NCI-H2196 (cell line): Measurements from ENCODE around the gene CATSPER3.
A peak's percentile ranks its signal among the peaks of the same experiment; 100 is the strongest.

Experiments used
- DNase-seq: peaks from one replicate; lab custom pipeline; 2025; ENCODE audit not compliant: unreplicated experiment; lab: John Stamatoyannopoulos, UW

The CATSPER3 gene

DNA sequence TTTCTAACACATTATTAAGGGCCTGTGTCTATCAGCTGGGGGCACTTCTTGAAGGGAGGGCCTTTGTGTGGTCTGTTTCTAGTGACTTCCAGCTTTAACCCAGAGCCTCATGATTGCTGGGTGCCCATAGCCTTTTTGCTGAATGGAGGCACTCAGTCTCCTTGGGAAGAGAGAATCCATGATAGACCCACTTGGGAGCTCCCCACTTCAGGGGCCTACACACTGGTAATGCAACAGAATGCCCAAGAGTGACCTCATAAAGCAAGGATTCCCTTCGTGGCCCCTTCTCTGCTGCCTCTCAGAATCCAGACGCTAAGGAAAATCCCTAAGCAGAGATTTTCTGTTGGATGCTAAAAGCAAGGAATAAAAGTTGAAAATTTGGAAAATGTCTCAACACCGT is at the start of gene CATSPER3:
TSS of gene CATSPER3 (plus strand) at position 301 of the 400 bp plus-strand sequence. CDS start at position 386, 85 bp downstream.
- no peak for DNase-seq

DNA sequence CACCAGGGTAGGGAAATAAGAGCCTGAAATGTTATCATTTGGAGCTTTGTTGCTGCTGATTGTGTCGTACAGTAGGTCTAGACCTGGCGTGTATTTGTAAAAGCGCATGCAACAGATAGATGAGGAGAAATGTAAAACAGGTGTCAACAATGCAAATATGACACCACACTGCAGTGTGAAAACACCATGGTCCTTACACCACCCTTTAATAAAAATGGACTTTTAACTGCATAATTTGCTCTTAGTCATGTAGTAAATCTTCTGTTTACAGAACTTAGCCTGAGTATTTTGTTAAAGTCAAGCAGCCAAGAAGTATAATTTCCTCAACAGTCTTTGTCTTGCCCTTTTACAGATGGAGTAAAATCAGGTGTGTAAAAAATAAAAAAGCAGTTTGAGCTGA is 48.8 kb upstream of the CATSPER3 start:
- DNase-seq = no peak

GRCh38 chr5:134920848-134921575 is 46.7 kb upstream of the CATSPER3 start:
- no peak for DNase-seq

DNA sequence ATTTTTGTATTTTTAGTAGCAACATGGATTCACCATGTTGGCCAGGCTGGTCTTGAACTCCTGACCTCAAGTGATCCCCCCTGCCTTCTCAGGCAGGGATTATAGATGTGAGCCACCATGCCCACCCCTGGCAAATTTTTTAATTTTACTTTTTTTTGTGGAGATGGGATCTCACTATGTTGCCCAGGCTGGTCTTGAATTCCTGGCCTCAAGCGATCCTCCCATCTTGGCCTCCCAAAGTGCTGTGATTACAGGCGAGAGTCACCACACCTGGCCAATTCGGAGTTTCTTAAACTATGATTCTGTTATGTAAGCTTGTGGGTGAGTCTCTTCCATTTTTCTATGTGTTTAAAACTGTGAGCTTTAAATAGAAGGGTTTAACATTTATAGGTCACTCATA is 35.2 kb upstream of the CATSPER3 start:
- no peak for DNase-seq

DNA sequence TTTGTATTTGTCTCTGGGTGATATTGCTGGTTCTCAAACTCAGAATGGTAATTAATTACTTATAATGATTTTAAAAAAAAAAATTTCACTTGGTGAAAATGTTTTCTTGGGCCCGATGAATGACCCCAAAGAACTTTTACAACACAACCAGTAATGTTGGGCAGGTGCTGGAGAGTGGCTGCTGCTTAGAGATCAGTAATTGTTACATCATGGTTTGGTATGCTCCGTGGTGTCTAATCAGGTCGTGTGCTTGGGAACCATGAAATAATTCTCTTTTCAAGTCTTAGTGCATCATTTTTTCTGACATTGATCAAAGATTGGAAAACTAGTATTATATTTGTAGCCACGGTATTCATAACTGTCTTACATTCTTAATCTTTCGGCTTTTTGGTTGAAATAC is 33.5 kb upstream of the CATSPER3 start:
- no peak for DNase-seq

GRCh38 chr5:134935711-134936602 is 31.8 kb upstream of the CATSPER3 start:
- DNase-seq = no peak

GRCh38 chr5:134937526-134937925 is 30.2 kb upstream of the CATSPER3 start:
- no peak for DNase-seq

- no peak for DNase-seq
These were observed 29.7 kb upstream of the CATSPER3 start for GRCh38 chr5:134938030-134938429.

DNA sequence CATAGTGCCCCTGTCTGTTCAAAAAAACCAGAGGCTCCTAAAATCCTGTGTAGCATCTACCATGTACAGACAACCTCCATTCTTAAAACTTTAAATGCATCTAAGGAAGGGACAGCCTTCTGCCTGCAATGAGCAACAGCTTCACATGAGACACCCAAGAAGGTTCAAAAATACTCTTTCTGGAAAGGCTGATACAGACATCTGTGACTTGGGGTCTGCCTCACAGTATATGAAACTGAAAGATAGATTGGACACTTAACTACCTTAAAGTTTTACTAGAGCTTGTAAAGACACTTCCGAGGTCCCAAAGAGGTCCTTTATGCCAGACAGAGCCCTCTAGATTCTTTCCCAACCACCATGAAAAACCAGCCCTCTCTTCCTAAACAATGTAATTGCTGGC is 28.2 kb upstream of the CATSPER3 start:
- DNase-seq = no peak

GRCh38 chr5:134943547-134943946 is 24.2 kb upstream of the CATSPER3 start:
- DNase-seq = no peak

GRCh38 chr5:134944630-134945029 is 23.1 kb upstream of the CATSPER3 start:
- no peak for DNase-seq

DNA sequence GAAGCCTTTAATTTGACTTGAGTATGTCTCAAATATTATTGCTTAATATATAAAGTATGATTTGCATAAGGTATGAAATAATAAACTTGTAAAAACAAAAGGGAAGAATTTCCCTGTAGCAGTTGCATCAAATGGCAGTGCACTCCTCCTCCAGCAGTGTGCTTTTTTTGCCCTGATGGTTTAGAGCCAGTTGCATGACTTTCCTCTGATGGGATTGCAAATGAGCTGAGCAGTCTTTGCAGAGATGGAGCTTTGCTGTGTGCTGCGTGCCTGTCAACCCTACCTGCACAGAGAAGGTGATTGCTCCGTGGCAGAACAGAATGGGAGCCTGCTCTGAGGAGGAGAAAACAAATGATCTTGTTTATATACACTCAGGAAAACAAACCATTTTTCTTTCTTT is 22.7 kb upstream of the CATSPER3 start:
- no peak for DNase-seq

DNA sequence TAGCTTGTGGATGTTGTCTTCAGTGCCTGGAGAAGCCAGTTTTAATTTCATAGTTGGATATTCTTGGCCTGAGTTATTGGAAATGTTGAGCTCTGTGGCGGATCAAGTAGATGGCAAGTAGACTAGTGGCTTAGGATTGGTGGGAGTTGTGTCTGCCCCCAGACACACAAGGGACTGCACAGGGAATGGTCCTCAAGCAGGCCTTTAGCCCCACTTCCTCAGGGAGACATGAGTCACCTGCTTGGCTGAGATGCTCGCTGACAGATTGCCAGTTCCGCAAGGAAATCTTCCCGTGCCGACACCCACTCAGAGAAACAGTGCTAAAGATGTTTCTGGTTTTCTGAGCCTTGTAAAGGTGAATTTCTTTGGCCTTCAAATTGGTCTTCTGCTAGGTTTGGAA is 18.8 kb upstream of the CATSPER3 start:
- no peak for DNase-seq

DNA sequence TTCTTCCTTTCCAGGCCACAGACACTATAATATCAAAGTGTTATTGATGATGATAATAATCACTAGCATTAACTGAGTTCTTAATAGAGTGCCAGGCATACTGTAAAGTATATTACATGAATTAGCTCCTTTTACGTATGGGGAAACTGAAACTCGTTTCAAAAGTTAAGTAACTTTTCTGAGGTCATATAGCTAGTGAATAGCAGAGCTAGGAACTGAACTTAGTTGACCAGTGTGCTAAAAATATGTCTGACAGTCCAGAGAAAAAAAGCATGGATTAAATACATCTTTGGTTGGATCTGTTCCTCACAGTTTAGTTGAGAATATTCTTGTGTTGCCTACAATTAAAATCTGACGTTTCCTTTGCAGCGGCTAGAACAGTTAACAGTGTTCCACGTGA is 18.4 kb upstream of the CATSPER3 start:
- no peak for DNase-seq

DNA sequence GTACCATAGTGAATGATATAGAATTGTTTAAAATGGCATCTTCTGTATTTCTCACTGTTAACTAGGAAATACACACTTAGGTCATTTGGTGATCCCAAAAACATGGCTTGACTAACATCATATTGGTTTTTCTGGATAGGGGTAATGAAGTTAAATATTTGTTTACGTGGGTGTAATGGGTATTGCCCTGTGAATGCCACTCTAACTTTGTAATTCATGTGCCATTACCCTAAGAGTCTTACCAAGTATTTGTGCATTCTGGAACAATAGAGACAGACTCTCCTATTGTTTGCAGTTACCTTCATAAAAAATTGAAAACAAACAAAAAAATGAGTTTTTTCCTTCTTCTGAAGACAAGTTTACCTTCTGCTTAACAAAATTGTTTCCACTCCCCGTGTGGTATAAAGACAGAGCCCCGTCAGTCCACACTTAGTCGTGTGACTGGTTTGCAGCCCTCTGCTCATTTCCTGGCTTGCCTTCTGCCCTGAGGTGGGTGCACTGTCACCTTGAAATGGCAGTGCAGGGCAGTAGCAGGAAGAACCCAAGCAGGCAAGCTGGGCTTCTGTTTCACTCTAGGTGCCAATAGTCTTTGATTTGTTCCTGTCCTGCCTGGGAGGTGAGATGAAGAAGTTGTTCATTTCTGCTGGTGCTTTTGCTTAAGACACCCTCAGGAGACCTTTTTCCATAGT is 9.6 kb upstream of the CATSPER3 start:
- no peak for DNase-seq

- DNase-seq = no peak
These were observed 9.0 kb upstream of the CATSPER3 start for GRCh38 chr5:134958755-134959154.

- DNase-seq = no peak
These were observed 4.6 kb upstream of the CATSPER3 start for GRCh38 chr5:134963098-134963497.

GRCh38 chr5:134964359-134965270 is 3.1 kb upstream of the CATSPER3 start:
- no peak for DNase-seq

- DNase-seq = no peak
These were observed 2.4 kb upstream of the CATSPER3 start for GRCh38 chr5:134965271-134965825.

DNA sequence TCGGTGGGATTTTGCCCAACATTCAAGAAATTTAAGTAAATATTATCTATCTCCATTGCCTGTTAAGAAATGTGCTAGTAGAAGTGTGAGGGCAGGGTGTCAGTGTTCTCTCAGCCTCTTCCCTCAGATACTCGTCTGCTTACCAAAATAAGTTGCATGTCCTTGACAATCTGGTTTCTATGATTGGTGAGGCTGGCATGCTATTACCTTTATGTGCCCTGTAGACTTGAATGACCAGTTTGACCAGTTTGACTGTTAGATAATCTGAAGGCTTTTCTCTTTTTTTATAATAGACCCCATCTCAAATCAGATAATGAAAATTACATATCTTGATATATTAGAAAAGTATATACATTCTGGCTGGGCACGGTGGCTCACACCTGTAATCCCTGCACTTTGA is 348 bp downstream of the CATSPER3 start:
- peak; percentile 20 for DNase-seq
